HG02763 (cell line): ENCODE data around the gene DLL1.
"Not testable (repeated sequence)": the region's sequence is repeated elsewhere in the genome, so short reads cannot be mapped to it uniquely, and the experiment has no call there.

Experiments
- ATAC-seq: cut with Tn5 transposase; IDR thresholded peaks from one replicate; pipeline ENCODE4 v1.9.1; 2021; ENCODE audit warnings: mild to moderate bottlenecking, moderate library complexity; ENCODE audit not compliant: unreplicated experiment

The DLL1 gene

DNA sequence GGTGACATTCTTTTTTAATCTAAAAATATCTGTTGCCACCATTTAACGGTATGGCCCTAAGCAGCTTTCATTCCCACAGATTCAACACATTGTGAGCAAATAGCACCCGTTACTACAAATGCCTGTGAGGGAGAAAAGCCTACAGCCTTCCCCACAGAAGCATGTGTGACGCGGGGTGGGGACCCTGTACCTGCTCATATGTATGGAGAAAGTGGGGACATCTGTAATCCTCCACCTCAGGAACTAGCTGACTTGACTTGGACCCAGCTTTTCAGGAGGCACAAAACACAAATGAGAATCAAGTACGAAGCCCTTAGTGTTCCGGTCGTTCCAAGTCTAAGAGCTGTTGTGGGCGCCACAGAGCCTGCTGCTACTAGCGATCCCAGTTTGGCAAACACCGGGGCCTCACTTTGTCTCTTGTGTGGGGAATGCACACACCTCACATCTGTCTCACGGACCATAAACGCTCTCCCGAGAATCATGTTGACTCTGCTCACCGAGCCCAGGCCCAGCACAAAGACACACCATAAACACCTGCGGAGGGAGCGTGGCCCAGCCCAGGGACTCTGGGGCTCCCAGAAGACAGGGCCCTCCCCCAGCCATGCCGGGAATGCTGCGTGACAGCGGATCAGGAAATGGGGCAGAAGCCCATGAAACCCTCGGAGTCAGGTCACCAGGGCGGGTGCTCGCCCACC is 21.6 kb downstream of the DLL1 start:
- no peak for ATAC-seq

GRCh38 chr6:170268216-170269129 is 22.4 kb downstream of the DLL1 start:
- no peak for ATAC-seq

GRCh38 chr6:170267688-170268087 is 23.2 kb downstream of the DLL1 start:
- no peak for ATAC-seq

DNA sequence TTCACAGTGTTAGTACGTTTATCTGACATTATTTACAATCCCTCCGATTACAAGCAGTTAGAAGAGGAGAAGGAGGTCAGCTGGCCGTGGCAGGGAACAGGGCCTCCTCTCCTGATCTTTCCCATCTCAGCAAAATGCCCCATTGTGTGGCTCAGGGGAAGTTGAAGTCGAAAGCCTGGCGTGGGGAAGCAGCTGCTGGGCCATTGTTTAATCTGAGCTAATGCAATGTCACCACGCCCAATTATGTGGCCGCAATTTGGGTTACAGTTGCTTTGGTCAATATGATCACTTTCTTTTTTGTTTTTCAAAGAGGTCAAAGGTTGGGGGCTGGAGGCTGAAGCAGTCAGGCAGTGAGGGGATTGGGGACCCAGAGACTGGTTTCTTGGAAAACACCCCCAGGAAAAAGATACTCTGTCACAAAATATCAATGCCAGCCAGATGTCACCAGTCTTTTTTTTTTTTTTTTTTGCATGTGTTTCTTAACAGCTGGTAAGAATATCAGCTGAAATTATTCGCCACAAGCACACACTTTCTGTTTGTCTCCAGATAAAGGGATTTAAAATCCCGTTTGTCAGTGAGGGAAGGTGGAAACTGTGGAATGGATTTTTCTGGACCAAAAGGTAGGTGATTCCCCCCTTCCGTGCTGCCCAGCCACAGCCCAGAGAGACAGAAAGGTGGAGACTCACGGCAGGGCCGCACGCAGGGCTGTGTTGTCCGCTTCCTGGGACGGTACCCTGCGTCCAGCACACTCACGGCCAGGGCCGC is 24.6 kb downstream of the DLL1 start:
- no peak for ATAC-seq

DNA sequence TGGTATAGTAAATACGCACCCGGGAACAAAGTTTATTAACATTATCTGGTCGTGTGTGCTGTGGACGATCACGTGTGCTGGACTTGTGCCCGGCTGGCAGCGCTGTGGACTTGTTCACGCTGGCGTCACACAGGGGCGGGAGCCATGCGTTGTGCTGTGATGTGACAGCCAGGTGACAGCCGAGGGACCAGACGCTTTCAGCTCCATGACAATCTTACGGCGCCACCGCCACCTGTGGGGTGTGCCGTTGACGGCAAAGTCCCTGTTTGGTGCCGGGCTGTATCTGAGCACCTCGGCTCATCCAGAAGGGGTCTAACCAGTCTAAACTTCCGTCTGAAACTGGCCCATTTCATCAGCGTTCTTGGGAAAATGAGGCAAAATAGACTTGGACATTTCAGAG is 25.2 kb downstream of the DLL1 start:
- no peak for ATAC-seq

DNA sequence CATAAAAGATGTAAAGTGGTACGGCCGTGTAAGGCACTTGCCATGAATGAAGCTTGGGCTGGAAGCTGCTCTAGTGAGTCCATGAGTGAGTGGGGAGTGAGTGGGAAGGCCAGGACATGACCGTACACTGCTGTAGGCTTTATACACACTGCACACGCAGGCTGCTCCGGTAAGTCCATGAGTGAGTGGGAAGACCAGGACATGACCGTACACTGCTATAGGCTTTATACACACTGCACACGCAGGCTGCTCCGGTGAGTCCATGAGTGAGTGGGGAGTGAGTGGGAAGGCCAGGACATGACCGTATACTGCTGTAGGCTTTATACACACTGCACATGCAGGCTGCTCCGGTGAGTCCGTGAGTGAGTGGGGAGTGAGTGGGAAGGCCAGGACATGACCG is 26.2 kb downstream of the DLL1 start:
- not testable (repeated sequence) for ATAC-seq

DNA sequence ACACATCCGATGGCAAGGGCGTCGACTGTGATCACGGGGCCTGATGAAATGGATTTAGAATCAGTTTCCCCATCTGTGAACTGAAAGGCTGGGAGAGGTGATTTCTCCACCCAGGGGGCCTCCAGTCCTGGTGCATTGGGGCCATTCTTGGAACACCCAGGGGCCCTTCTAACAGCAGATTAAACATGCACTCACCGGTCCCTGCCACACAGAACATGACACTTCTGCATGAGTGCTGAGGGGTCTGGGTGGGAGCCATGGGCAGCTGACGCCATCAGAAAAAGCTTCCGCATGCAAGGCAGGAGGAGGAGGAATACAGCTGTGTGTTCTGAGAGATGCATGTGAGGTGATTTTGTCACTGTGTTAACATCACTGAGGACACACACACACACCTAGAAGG is 26.8 kb downstream of the DLL1 start:
- no peak for ATAC-seq

GRCh38 chr6:170263410-170263809 is 27.5 kb downstream of the DLL1 start:
- no peak for ATAC-seq

- no peak for ATAC-seq
These were observed 28.3 kb downstream of the DLL1 start for GRCh38 chr6:170262489-170263088.

GRCh38 chr6:170261643-170262488 is 29.0 kb downstream of the DLL1 start:
- no peak for ATAC-seq

DNA sequence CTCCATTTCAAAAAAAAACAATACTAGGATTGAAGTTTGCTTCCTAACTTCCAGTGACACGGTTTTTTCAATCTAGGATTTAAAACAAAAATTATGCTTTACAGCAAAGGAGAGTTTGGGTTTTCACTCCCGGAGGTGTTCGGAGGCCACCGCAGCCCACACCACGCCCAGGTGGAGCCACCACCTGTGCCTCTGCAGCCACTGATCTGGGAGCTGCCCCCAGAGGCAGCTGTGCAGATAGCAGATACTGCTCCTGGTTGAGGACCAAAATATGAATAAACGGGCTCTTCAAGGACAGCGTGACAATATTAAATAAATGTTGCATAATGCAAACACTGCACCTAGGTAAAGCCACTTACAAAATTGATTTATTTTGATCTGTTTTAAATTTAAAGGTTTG is 30.2 kb downstream of the DLL1 start:
- ATAC-seq, result no peak

DNA sequence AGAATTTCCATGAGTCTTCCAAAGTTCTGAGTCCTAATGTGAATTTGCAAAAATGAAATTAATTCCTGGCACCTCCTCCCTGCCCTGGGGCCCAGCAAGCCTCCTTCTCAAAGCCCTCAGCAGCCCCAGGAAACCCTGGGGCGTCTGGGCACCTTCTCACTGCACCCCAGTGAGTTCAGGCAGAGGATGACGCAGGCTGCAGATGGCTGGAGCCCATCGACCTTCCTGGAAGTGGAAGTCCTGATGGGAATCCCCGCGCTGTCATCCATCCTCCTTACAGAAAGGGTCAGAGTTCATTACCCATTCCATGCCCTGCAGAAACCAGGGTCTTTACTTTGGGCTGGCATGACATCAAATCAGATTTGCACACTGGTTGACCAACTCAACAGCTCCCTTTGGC is 31.6 kb downstream of the DLL1 start:
- ATAC-seq, result no peak

- ATAC-seq, result no peak
These were observed 32.5 kb downstream of the DLL1 start for GRCh38 chr6:170258407-170258806.

- no peak for ATAC-seq
These were observed 33.5 kb downstream of the DLL1 start for GRCh38 chr6:170257376-170257775.

GRCh38 chr6:170256641-170257040 is 34.2 kb downstream of the DLL1 start:
- ATAC-seq, result no peak

- no peak for ATAC-seq
These were observed 35.3 kb downstream of the DLL1 start for GRCh38 chr6:170255426-170256125.

DNA sequence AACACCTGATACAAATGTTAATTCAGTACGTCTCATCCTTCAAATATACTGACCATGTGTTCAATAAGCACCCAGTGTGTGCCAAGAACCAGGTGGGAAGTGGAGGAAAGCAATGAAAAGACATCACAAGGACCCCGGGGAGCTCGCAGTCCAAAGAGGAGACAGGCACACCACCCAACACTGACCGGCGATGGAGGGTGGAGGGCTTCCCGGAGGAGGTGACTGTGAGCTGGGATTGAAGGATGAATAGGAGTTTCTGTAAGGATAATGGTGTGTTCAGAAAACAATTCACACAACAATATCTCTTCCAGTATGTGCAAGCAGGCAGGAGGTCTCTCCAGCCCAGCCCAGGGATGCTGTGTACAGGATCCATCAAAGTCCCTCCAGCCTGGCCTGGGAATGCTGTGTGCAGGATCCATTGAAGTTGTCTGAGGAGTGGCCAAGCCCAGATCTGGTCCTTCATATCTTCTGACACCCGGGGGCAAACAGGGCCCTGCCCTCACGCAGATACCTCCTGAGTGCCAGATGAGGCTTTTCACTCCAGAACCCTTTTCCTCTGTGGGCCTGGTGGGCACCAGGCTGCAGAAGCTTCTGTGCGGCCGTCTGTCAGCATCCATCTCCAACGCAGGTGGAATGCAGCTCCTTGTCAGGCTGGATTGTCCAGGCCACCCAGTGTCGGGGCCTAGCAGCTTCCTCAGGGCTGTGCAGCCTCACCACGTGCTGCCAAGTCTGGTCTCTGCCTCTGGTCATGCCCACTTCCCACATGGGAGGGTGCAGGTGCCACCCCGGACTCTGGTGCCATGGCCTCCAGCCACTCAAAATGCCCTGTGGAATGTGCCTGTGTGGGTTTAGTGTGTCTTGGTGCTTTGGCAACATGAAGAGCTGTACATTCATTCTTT is 36.3 kb downstream of the DLL1 start:
- no peak for ATAC-seq

GRCh38 chr6:170253910-170254269 is 37.0 kb downstream of the DLL1 start:
- ATAC-seq, result no peak
